NCI-H2227 treated with DMSO at 0.1 percent for 48 hours (cell line): ENCODE results near the gene L3MBTL1.

ENCODE experiments used
- DNase-seq: peaks from one replicate; lab custom pipeline; 2025; lab: John Stamatoyannopoulos, UW

The L3MBTL1 gene

GRCh38 chr20:43506238-43506637 lies 1.3 kb upstream of the L3MBTL1 start:
- no peak for DNase-seq

- no peak for DNase-seq
These were observed 609 bp downstream of the L3MBTL1 start for GRCh38 chr20:43508106-43508505.

- DNase-seq, result no peak
These were observed 1.1 kb downstream of the L3MBTL1 start for GRCh38 chr20:43508604-43509040.

- no peak for DNase-seq
These were observed 4.4 kb downstream of the L3MBTL1 start for GRCh38 chr20:43511879-43512278.

- no peak for DNase-seq
These were observed 6.0 kb downstream of the L3MBTL1 start for GRCh38 chr20:43513372-43513930.

- DNase-seq, result peak; percentile 98
These were observed 6.6 kb downstream of the L3MBTL1 start for GRCh38 chr20:43513931-43514647.

GRCh38 chr20:43514648-43514999 lies 7.1 kb downstream of the L3MBTL1 start:
- DNase-seq, result no peak

GRCh38 chr20:43515628-43516027 lies 8.1 kb downstream of the L3MBTL1 start:
- no peak for DNase-seq

- DNase-seq, result no peak
These were observed 8.8 kb downstream of the L3MBTL1 start for GRCh38 chr20:43516251-43516824.

GRCh38 chr20:43520074-43520630 lies 12.7 kb downstream of the L3MBTL1 start:
- DNase-seq, result no peak

- no peak for DNase-seq
These were observed 17.5 kb downstream of the L3MBTL1 start for GRCh38 chr20:43525021-43525420.

- DNase-seq, result no peak
These were observed 20.9 kb downstream of the L3MBTL1 start for GRCh38 chr20:43528258-43528875.

GRCh38 chr20:43529051-43529450 lies 21.6 kb downstream of the L3MBTL1 start:
- no peak for DNase-seq

GRCh38 chr20:43529457-43530153 lies 22.1 kb downstream of the L3MBTL1 start:
- DNase-seq, result no peak

- no peak for DNase-seq
These were observed 23.0 kb downstream of the L3MBTL1 start for GRCh38 chr20:43530321-43531090.

GRCh38 chr20:43531091-43531443 lies 23.6 kb downstream of the L3MBTL1 start:
- DNase-seq, result no peak

GRCh38 chr20:43532416-43533055 lies 25.0 kb downstream of the L3MBTL1 start:
- DNase-seq, result no peak

GRCh38 chr20:43533060-43533459 lies 25.6 kb downstream of the L3MBTL1 start:
- no peak for DNase-seq

GRCh38 chr20:43534016-43534415 lies 26.5 kb downstream of the L3MBTL1 start:
- DNase-seq, result no peak

- no peak for DNase-seq
These were observed 27.4 kb downstream of the L3MBTL1 start for GRCh38 chr20:43534791-43535350.
